ENCODE data around the gene PLEKHN1.

Gene PLEKHN1

DNA sequence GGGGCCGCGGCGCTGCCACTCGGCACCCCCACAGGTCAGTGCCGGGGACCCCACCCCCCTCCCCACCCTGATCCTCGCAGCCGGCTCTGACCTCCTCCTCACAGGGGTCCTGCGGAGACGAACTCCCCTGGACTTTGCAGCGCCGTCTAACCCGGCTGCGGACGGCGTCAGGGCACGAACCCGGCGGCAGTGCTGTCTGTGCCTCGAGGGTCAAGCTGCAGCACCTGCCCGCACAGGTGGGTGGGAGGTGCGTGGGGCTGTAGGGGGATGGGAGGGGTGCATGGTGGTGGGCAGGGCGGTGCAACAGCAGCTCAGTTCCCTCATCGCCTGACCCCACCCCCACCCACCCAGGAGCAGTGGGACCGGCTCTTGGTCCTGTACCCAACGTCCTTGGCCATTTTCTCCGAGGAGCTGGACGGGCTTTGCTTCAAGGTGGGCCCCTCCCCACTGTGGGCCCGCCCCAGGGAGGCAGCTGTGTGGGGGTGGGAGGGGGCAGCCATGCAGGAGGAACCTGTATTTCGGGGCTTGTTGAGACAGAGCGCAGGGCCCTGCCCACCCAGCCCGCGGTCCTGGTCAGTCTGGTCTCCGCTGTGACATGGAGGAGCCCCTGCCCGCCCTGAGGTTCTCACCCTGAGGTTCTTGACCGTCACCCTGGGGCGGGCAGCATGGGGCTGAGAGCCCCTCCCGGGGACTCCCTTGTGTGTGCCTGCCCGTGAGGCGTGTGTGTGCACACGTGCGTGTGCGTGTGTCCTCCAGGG lies 4.9 kb downstream of the PLEKHN1 start:
- Histone ChIP-seq H3F3A (ENCODE audit: insufficient read depth) (no peaks in the 10 kb centered on the region), H3K79me2 (ENCODE audit: insufficient read depth, low read length) (no peaks in the 10 kb centered on the region), H4K20me1 (ENCODE audit: low read depth, low read length) (no peaks in the 10 kb centered on the region), H3K27me3 (ENCODE audit: low read length) (no peaks in the 10 kb centered on the region), H2AFZ (ENCODE audit: low read depth, low read length, severe bottlenecking) (no peak overlapping the region), H3K9ac (ENCODE audit: low read length) (no peak overlapping the region), H3K4me3 (ENCODE audit: insufficient read depth, low read length, poor library complexity, severe bottlenecking) (no peak overlapping the region), H3K4me2 (ENCODE audit: low read depth, low read length, poor library complexity, severe bottlenecking) (no peak overlapping the region), H3K36me3 (ENCODE audit: low read length) (no peaks in the 10 kb centered on the region), H3K9me2 (replicated peaks; ENCODE audit: insufficient read depth, low read length) (no peaks in the 10 kb centered on the region), H3K27ac (ENCODE audit: low read depth, low read length) (no peak overlapping the region), H3K9me3 (ENCODE audit: insufficient read depth, low read length) (no peaks in the 10 kb centered on the region)
- no peak for TF ChIP-seq EZH2phosphoT487 (conservative IDR thresholded peaks at IDR 0.05; ENCODE audit: low read length)
- TF ChIP-seq, protein P1, sequence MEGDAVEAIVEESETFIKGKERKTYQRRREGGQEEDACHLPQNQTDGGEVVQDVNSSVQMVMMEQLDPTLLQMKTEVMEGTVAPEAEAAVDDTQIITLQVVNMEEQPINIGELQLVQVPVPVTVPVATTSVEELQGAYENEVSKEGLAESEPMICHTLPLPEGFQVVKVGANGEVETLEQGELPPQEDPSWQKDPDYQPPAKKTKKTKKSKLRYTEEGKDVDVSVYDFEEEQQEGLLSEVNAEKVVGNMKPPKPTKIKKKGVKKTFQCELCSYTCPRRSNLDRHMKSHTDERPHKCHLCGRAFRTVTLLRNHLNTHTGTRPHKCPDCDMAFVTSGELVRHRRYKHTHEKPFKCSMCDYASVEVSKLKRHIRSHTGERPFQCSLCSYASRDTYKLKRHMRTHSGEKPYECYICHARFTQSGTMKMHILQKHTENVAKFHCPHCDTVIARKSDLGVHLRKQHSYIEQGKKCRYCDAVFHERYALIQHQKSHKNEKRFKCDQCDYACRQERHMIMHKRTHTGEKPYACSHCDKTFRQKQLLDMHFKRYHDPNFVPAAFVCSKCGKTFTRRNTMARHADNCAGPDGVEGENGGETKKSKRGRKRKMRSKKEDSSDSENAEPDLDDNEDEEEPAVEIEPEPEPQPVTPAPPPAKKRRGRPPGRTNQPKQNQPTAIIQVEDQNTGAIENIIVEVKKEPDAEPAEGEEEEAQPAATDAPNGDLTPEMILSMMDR (IDR thresholded peaks at IDR 0.05; ENCODE audit: insufficient read depth, low read length, poor library complexity, severe bottlenecking): no peak

DNA sequence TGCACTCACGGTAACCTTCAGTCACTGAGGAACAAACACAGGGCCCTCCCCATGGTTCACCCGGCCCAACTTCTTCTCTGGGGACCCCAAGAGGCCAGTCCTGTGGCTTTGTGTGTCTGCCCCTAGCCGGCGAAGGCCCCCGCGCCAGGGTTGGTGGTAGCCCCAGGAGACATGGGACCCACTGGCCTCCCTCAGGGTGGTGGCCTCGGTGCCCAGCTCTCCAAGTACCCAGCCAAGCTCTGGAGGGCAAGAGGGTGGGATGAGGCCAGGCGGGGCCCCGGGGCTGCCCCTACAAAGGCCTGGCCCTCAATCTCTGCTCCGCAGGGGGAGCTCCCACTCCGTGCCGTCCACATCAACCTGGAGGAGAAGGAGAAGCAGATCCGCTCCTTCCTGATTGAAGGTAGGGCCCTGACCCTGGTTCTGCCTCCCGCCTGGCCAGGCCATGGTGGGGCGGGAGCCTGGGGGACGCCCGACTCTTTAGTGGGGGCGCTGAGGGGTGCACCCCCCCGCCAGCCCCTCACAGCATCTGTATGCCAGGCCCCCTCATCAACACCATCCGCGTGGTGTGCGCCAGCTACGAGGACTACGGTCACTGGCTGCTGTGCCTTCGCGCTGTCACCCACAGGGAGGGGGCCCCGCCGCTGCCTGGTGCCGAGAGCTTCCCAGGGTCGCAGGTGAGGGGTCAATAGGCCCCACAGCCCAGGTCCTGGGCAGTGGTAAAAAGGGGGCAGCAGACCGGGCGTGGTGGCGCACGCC lies 5.6 kb downstream of the PLEKHN1 start:
- Histone ChIP-seq H3K4me2 (ENCODE audit: low read depth, low read length, poor library complexity, severe bottlenecking) (no peak overlapping the region), H3K27me3 (ENCODE audit: low read length) (no peaks in the 10 kb centered on the region), H2AFZ (ENCODE audit: low read depth, low read length, severe bottlenecking) (no peak overlapping the region), H3K79me2 (ENCODE audit: insufficient read depth, low read length) (no peaks in the 10 kb centered on the region), H4K20me1 (ENCODE audit: low read depth, low read length) (no peaks in the 10 kb centered on the region), H3K36me3 (ENCODE audit: low read length) (no peaks in the 10 kb centered on the region), H3K9me2 (replicated peaks; ENCODE audit: insufficient read depth, low read length) (no peaks in the 10 kb centered on the region), H3F3A (ENCODE audit: insufficient read depth) (no peaks in the 10 kb centered on the region), H3K4me3 (ENCODE audit: insufficient read depth, low read length, poor library complexity, severe bottlenecking) (no peak overlapping the region), H3K9me3 (ENCODE audit: insufficient read depth, low read length) (no peaks in the 10 kb centered on the region), H3K27ac (ENCODE audit: low read depth, low read length) (no peak overlapping the region), H3K9ac (ENCODE audit: low read length) (no peak overlapping the region)
- TF ChIP-seq, protein P1 (IDR thresholded peaks at IDR 0.05; ENCODE audit: insufficient read depth, low read length, poor library complexity, severe bottlenecking): no peak
- no peak for TF ChIP-seq EZH2phosphoT487 (conservative IDR thresholded peaks at IDR 0.05; ENCODE audit: low read length)

DNA sequence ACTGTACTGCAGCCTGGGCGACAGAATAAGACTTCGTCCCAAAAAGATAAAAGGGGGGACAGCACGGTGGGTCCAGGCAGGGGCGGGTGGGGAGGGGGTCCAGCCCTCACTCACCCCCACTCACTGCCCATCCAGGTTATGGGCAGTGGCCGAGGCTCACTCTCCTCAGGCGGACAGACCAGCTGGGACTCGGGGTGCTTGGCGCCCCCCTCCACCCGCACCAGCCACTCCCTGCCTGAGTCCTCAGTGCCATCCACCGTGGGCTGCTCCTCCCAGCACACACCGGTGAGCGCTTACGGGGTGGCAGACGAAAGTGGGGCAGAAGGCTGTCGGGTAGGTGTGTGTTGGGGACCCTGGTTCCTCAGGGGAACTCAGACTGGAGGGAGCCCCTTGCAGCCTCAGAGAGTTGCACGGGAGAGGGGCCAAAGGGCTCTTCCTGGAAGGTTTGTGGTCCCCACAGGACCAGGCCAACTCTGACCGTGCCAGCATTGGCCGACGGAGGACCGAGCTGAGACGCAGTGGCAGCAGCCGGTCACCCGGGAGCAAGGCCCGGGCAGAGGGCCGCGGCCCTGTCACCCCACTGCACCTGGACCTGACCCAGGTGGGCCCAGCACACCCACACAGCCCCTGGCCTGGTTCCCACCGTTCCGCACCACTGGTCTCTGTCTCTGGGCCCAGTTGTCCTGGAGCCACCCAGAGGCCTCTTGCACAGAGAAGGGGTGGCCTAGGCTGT lies 6.6 kb downstream of the PLEKHN1 start:
- no peaks in the 10 kb centered on the region for H3K27me3 ChIP-seq (ENCODE audit: low read length)
- H3F3A ChIP-seq (ENCODE audit: insufficient read depth): no peaks in the 10 kb centered on the region
- no peaks in the 10 kb centered on the region for H3K9me3 ChIP-seq (ENCODE audit: insufficient read depth, low read length)
- no peaks in the 10 kb centered on the region for H3K79me2 ChIP-seq (ENCODE audit: insufficient read depth, low read length)
- H3K36me3 ChIP-seq (ENCODE audit: low read length): no peaks in the 10 kb centered on the region
- H4K20me1 ChIP-seq (ENCODE audit: low read depth, low read length): no peaks in the 10 kb centered on the region
- H3K4me3 ChIP-seq (ENCODE audit: insufficient read depth, low read length, poor library complexity, severe bottlenecking): no peak overlapping the region
- H2AFZ ChIP-seq (ENCODE audit: low read depth, low read length, severe bottlenecking): no peak overlapping the region
- H3K27ac ChIP-seq (ENCODE audit: low read depth, low read length): no peak overlapping the region
- TF ChIP-seq EZH2phosphoT487 (conservative IDR thresholded peaks at IDR 0.05; ENCODE audit: low read length): no peak
- TF ChIP-seq, protein P1 (IDR thresholded peaks at IDR 0.05; ENCODE audit: insufficient read depth, low read length, poor library complexity, severe bottlenecking): no peak
- no peak overlapping the region for H3K9ac ChIP-seq (ENCODE audit: low read length)
- H3K9me2 ChIP-seq (replicated peaks; ENCODE audit: insufficient read depth, low read length): no peaks in the 10 kb centered on the region
- H3K4me2 ChIP-seq (ENCODE audit: low read depth, low read length, poor library complexity, severe bottlenecking): no peak overlapping the region

All from SU-DHL-6 (cell line).